COR-L47 (cell line): ENCODE data around the gene APOBEC3C.
"Not testable (repeated sequence)": the region's sequence is repeated elsewhere in the genome, so short reads cannot be mapped to it uniquely, and the experiment has no call there.

Experiments used
- DNase-seq: peaks from one replicate; lab custom pipeline; 2025; lab: John Stamatoyannopoulos, UW

The APOBEC3C gene

DNA sequence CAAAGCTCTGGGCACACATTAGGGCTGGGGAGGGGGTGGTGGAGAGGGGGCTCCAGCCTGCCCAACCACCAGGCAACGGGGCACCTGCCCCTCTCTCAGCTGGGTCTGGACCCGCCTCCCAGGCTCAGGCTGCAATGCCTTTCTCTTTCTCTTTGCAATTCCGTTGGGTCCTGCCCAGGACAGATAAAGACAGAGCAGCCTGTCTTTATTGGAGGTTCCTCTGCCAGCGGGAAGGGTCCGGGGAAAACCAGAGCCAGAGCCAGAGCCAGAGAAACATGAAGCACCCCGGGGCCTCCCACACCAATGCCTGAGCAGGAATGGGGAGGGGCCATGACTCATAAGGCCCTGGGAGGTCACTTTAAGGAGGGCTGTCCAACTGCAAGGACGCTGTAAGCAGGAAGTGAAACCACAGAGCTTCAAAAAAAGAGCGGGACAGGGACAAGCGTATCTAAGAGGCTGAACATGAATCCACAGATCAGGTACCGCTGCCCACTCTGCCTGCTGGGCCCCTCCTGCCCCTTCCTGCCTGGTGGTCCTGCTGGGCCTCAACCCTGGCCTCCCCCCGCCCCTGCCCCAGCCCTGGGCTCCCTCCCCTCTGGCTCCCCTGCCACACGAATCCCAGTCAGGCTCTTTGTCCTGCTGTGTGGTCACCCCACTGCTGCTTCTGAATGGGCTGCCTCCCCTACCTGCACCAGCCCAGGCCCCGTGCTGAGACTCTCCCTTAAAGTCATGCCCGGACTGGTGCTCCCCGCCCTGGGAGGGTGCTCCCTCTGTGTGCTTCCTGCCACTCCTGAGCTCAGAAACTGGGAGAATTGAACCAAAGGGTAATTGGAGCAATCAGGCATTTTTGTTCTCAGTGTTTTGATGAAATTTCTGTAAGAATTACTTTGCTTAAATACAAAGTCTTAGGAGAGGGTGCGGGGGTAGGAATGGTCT, 31.8 kb upstream of the APOBEC3C start, which contains the start of gene APOBEC3B:
TSS of gene APOBEC3B (plus strand) at position 356 of the 936 bp plus-strand sequence. CDS start at position 463, 107 bp downstream.
- DNase-seq = peak; percentile 8

DNA sequence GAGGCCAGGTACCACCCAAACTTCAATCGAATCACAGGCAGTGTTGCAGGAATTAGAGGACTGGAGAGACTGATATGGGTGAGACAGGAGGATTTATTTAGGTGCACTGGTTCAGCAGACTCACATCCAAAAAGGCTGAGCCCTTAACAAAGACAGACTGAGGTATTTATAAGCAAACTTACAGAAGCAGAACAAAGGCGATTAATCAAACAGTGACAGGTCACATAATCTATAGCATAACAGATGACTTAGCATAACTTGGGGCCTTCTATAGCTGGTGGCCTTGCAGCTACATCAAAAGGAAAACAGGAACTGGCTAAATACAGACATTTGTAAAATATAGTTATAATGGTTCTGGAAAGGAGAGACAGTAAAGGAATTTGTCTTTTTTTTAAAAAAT, 29.8 kb upstream of the APOBEC3C start:
- no peak for DNase-seq

DNA sequence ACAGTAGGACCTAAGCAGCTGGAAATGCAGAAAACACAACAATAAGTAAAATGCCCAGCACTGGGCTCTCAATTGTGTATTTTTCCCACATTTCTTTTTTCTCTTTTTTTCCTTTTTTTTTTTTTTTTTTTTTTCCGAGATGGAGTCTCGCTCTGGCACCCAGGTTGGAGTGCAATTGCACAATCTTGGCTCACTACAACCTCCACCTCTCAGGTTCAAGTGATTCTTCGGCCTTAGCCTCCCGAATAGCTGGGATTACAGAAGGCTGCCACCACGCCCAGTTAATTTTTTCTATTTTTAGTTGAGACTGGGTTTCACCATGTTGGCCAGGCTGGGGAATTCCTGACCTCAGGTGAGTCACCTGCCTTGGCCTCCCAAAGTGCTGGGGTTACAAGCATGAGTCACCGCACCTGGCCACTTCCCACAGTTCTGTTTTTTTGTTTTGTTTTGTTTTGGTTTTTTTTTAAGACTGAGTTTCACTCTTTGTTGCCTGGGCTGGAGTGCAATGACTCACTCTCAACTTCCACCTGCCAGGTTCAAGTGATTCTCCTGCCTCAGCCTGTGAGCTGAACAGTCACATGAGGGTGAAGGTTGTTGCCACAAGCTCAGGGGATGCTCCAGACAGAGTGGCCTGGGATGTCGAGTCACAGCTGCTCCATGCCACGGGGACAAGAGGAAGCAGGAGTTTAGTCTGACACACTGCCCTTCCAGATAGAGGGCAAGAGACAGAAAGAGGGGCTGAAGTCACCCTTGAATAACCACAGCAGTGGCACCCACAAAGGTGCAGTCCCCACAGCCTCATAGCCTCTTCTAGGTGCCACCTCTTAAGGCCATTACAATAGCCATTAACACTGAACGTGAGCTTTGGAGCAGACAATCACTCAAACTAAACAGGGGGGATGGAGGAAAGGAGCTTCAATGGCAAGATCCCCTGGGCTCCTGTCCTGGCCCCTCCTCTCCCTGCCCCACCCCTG, 29.0 kb upstream of the APOBEC3C start:
- not testable (repeated sequence) for DNase-seq

DNA sequence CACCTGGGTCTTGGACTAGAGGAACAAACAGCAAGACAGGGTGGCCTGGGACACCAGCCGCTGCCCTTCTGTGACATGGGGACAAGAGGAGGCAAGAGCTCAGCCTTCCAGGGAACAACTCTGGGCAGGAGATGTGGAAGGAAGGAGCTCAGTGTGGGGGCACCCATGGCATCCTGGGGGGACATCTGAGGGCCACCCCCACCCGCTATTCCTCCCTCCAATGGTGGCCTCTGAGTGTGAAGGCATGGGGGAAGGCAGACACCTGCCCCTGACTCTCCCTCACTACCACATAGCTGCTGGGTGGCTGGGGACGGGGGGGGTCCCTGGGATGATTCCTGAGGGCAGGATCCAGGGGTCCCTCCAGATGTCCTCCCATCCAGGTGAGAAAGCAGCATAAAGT, 27.4 kb upstream of the APOBEC3C start:
- no peak for DNase-seq

DNA sequence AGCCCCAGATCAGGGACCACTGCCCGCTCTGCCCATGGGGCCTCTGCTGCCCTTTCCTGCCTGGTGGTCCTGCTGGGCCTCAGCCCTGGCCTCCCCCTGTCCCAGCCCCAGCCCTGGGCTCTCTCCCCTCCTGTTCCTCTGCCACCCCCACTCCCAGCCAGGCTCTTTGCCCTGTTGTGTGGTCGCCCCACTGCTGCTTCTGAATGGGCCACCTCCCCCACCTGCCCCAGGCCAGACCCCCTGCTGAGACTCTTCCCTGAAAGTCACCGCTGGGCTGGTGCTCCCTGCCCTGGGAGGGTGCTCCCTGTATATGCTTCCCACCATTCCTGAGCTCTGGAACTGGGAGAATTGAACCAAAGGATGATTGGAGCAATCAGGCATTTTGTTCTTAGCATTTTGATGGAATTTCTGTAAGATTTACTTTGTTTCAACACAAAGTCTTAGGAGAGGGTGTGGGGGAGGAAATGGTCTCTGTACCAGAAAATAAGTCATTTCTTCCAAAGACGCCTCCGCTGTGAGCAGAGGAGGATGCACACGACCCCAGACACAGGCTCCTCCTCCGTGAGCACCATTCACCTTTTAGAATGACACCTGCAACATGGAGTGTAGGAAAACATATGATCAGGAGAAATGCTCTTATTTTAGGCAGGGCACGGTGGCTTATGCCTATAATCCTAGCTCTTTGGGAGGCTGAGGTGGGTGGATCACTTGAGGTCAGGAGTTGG, 26.7 kb upstream of the APOBEC3C start:
- no peak for DNase-seq

DNA sequence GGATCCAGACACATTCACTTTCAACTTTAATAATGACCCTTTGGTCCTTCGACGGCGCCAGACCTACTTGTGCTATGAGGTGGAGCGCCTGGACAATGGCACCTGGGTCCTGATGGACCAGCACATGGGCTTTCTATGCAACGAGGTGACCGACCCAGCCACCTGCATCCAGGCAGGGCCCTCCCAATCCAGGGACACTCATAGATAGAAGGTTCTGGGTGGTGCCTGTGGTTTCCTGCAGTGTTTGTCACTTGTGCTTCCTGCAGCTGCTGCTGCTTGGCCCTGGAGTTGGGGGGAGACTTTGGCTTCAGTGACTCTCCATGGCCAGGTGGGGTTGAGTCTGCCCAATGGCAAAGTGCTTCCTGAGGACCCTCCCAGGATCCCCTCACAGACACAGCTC, 24.6 kb upstream of the APOBEC3C start:
- DNase-seq = no peak

DNA sequence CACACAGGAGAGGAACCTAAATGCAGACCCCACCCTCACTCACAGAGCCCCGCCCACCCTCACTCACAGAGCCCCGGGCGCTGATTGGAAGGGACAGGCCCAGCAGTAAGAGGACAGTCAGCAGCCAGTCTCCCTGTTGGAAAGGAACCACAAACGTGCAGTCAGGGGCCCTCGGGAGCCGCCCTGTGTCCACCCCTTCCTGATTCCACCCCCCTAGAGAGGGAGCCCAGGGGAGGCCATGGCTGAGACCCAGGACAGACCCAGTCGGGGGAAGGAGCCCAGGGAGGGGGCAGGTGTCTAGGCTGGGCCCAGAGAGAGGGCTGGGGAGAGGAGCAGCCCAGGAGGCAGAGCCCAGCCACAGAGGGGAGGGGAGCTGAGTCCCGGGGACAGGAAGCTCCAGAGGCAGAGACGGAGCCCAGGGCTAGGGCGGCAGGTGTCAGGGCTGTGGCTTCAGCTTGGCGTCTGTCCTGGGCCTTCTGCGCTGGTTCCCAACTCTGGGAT, 21.1 kb upstream of the APOBEC3C start:
- DNase-seq = not testable (repeated sequence)

DNA sequence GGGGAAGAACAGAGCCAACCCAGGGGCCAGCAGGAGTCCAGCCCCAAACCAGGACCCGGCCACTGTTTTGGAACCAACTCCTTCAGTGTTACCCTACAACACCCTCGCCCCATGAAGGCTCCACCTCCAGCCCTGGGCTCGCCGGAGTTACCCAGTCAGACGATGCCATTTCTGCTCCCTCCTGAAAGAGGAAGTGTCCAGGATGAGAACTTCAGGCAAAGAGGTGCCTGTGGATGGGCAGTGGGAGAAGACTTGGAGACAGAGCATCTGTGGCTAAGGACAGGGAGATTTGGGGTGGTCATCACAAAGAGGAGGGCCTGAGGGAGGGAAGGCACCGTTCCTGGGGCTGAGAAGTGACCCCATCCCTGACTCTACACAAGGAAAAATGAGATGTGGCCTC, 18.0 kb upstream of the APOBEC3C start:
- DNase-seq = no peak

DNA sequence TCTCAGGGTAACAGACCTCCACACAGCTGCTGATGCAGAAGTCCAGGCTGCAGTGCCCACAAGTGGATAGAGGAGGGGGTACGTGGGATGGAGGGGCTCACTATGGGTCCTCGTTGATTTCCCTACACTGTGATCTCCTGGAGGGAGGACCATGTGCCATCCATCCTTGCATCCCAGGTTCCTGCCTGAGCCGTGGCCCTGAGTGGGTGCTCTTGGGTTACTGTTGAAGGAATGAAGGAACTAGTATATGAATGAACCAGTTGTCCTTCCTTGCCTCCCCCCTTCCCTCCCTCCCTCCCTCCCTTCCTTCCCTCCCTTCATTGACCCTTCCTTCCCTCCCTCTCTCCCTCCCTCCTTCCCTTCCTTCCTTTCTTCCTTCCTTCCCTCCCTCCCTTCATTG, 16.5 kb upstream of the APOBEC3C start:
- DNase-seq = no peak

DNA sequence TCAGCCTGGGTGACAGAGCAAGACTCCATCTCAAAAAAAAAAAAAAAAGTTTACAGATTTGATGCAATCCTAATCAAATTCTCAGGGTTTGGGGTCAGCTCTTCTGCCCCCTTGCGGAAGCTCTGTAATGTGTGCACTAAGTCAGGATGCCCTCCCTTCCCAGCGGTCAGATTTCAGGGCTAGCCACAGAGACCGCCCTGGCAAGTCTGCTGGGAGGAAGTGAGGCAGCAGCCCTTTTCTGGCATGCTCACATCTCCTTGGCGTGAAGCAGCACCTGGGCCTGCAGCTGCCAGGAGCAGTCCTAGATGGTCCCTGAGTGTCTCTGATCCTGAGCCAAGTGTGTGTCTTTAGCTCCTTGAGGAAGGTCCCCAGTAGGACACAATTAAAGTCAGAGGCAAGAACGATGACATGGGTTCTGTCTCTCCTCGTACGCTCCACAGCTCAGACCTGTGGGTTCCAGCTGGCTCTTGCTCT, 10.9 kb upstream of the APOBEC3C start:
- peak; percentile 50 for DNase-seq

DNA sequence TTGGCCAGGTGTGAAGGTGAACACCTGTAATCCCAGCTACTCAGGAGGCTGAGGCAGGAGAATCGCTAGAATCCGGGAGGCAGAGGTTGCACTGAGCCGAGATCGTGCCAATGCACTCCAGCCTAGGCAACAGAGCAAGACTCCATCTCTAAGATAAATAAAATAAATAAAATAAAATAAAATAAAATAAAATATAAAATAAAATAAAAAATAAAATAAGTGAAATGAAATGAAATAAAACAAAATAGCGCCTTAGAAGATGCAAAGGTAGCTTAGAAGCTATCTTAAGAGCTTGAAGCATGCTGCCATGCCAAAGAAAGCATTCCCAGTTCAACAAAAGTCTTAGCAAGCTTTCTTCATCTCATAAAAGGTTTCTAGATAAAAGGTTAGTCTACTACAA, 6.9 kb upstream of the APOBEC3C start:
- no peak for DNase-seq

DNA sequence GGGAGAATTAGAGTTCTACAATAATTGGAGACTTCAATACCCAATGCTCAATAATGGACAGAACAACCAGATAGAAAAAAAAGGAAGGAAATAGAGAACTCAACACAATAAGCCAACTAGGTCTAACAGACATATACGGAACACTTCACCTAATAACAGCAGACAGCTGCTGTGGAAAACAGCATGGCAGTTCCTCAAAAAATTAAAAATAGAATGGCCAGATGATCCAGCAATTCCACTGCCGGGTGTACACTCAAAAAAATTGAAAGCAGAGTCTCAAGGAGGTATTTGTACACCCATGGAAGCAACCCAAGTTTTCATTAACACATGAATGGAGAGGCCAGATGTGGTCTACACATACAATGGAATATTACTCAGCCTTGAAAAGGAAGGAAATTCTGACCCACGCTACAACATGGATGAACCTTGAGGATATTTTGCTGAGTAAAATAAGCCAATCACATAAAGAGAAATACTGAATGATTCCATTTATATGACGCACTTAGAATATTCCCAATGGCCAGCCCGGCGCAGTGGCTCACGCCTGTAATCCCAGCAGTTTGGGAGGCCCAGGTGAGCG, 5.7 kb upstream of the APOBEC3C start:
- not testable (repeated sequence) for DNase-seq

DNA sequence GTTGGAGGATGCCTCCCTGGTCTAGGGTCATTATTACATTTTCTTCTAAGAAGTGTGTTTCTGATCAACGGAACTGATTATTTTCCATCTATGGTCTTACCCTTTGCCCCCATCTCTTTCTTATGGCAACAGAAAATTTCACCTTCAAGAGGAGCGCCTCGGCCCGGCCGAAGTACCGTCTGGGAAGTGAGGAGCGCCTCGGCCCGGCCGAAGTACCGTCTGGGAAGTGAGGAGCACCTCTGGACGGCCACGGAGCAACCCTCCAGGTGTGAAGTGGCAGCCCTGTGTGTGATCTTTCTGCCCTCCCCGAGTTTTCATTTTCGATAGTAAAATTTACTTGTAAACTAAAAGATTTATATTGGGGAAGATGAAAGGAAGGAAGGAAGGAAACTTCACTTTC, 3.1 kb upstream of the APOBEC3C start:
- DNase-seq = no peak

DNA sequence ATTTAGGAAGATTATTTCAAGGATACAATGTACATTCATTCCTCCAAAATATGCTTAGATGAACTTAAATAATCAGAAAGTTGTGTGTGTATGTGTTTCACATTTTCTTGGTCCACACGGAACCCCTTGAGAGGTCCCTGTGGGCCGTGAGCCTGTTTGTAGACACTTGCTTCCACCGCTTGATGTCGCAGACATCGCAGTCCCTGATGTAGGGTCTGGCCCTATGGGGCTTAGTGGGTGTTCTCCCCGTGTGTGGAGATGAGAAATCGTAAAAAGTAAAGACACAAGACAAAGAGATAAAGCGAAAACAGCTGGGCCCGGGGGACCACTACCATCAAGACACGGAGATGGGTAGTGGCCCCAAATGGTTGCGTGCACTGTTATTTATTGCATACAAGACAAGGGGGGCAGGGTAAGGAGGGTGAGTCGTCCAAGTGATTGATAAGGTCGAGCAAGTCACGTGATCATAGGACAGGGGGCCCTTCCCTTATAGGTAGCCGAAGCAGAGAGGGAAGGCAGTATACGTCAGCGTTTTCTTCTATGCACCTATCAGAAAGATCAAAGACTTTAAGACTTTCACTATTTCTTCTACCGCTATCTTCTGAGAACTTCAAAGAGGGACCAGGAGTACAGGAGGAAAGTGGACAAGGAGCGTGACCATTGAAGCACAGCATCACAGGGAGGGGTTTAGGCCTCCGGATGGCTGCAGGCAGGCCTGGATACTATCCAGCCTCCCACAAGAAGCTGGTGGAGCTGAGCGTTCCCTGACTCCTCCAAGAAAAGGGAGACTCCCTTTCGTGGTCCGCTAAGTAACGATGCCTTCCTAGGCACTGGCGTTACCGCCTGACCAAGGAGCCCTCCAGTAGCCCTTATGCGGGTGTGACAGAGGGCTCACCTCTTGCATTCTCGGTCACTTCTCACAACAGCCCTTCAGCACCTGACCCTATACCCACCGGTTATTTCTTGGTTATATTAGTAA, 1.2 kb upstream of the APOBEC3C start:
- no peak for DNase-seq

DNA sequence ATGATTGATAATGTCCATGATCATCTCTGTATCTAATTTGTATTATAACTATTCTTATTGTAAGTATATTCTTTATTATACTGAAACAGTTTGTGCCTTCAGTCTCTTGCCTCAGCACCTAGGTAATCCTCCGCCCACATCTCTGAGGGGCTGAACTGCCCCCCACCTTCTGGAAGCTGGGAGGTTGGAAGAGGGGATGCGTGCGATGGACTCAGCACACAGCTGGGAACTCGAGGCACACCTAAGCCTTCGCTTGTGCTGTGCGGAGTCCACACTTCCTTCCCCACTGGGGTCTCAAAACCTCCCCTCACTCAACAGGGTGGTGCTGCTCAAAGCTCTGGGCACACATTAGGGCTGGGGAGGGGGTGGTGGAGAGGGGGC, 506 bp upstream of the APOBEC3C start:
- not testable (repeated sequence) for DNase-seq

DNA sequence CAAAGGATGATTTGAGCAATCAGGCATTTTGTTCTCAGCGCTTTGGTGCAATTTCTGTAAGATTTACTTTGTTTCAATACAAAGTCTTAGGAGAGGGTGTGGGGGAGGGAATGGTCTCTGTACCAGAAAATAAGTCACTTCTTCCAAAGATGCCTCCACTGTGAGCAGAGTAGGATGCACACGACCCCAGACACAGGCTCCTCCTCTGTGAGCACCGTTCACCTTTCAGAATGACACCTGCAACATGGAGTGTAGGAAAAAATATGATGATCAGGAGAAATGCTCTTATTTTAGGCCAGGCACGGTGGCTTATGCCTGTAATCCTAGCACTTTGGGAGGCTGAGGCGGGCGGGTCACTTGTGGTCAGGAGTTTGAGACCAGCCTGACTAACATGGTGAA, 665 bp downstream of the APOBEC3C start:
- DNase-seq = not testable (repeated sequence)

DNA sequence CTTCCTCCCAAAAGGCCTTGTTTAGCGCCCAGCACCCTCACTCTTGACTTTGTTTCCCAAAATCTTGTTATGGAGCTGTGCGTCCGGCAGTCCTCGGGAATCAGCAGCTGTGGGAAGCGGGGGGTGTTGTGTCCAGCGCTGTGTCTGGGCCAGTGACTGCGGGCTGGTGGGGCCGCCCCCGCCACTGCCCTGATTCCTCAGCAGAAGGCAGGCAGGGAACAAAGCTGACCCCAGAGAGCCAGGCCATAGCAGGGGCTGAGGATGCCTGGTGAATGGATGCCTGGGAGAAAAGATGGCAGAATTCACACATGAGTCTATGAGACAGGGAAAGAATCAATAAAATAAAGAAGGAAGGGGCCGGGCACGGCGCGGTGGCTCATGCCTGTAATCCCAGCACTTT, 2.5 kb downstream of the APOBEC3C start:
- no peak for DNase-seq

DNA sequence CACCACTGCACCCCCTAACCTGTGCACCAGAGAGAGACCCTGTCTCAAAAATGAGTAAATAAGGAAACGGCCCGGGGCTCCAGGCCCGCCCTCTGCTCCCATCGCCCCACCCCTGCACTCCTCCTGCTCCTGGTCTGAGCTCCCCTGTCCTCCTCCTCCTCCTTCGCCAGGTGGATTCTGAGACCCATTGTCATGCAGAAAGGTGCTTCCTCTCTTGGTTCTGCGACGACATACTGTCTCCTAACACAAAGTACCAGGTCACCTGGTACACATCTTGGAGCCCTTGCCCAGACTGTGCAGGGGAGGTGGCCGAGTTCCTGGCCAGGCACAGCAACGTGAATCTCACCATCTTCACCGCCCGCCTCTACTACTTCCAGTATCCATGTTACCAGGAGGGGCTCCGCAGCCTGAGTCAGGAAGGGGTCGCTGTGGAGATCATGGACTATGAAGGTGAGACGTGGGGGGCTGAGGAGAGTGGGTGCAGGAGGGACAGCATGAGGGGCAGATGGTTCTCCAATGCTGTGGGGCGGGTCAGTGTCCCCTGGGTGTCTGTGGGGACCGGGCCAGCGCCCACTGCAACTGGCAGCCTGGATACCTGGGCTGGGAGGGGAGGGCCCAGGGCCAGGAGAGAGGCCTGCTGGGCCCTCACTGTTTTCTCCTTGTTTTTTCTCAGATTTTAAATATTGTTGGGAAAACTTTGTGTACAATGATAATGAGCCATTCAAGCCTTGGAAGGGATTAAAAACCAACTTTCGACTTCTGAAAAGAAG, 3.7 kb downstream of the APOBEC3C start:
- DNase-seq = no peak

DNA sequence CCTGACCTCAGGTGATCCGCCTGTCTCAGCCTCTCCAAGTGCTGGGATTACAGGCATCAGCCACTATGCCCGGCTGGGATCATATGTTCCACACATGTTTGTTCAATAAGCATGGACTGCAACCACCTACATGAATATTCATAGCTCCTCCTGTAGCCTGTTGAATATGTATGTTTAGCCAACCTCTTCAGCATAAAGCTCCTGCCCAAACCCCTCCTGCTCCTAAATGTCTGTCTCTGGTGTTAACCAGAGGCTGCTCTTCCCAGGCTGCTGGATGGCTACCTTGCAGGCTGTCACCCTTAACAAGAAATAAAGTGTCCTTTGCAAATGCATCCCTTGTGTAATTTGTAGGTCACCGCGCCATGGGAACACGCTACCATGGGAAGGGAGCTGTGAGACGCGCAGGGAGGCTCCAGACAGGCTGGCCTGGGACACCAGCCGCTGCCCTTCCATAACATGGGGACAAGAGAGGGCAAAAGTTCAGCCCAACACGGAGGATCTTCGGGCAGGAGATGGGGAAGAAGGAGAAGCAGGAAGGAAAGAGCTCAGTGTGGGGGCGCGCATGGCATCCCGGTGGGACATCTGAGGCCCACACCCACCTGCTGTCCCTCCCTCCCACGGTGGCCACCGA, 6.1 kb downstream of the APOBEC3C start:
- DNase-seq = not testable (repeated sequence)
